Neural crest cell (in vitro differentiated cells): ENCODE data around the gene SMIM24. TPM values are rescaled to one million over a fixed set of nuclear protein-coding genes. Genes with fewer than 3 reads are reported as not detected.

Experiments
- DNase-seq: peaks from one replicate; pipeline ENCODE4 v3.0.0; 2021; ENCODE audit warnings: low read depth, mixed read lengths, low spot score
- H3K27ac Mint-ChIP-seq: one replicate; pipeline ENCODE4 v1.8.0; 2021; ENCODE audit warnings: mild to moderate bottlenecking, mixed read lengths; ENCODE audit not compliant: unreplicated experiment
- H3K27me3 Mint-ChIP-seq: 2 replicates; pipeline ENCODE4 v1.8.0; 2021; ENCODE audit warnings: low read depth, mild to moderate bottlenecking, mixed read lengths
- H3K36me3 Mint-ChIP-seq: 2 replicates; pipeline ENCODE4 v1.8.0; 2021; ENCODE audit warnings: low read depth, mild to moderate bottlenecking, mixed read lengths
- H3K4me1 Mint-ChIP-seq: 2 replicates; pipeline ENCODE4 v1.8.0; 2021; ENCODE audit warnings: mixed read lengths
- H3K4me3 Mint-ChIP-seq: one replicate; pipeline ENCODE4 v1.8.0; 2021; ENCODE audit warnings: mild to moderate bottlenecking, mixed read lengths
- H3K9me3 Mint-ChIP-seq: 2 replicates; pipeline ENCODE4 v1.8.0; 2021; ENCODE audit warnings: mixed read lengths
- CTCF ChIP-seq: fragments of 200-600 bp; sonication (generic); conservative IDR thresholded peaks from 2 replicates; pipeline ENCODE4 v1.5.0; 2021; ENCODE audit warnings: antibody characterized with exemption, mild to moderate bottlenecking
- total RNA-seq: library from RNA; stranded (reverse); gene quantifications from 2 replicates; pipeline ENCODE4 v1.2.1, GENCODE V29; 2021

SMIM24 gene
- total RNA-seq, 1 donor from 2014 or later = not detected

- Mint-ChIP-seq H3K4me1 (no peaks in the 10 kb centered on the region), H3K27me3 (no peaks in the 10 kb centered on the region)
These were observed 42.4 kb upstream of the SMIM24 start for GRCh38 chr19:3522421-3523360.

GRCh38 chr19:3521104-3521445, 40.8 kb upstream of the SMIM24 start:
- H3K4me3 Mint-ChIP-seq = no peak overlapping the region
- H3K4me1 Mint-ChIP-seq = no peaks in the 10 kb centered on the region
- H3K9me3 Mint-ChIP-seq = no peaks in the 10 kb centered on the region
- H3K27ac Mint-ChIP-seq = peak overlapping the region; percentile 13
- DNase-seq = no peak
- no peak for TF ChIP-seq CTCF
- H3K36me3 Mint-ChIP-seq = peaks cover 3% of the 10 kb centered on the region
- H3K27me3 Mint-ChIP-seq = no peaks in the 10 kb centered on the region

More at GRCh38 chr19:3522421-3523360, 42.4 kb upstream of the SMIM24 start:
- TF ChIP-seq CTCF = no peak
- H3K9me3 Mint-ChIP-seq = no peaks in the 10 kb centered on the region
- H3K27ac Mint-ChIP-seq = no peak overlapping the region
- H3K36me3 Mint-ChIP-seq = peaks cover 3% of the 10 kb centered on the region
- H3K4me3 Mint-ChIP-seq = no peak overlapping the region
- no peak for DNase-seq

- Mint-ChIP-seq H3K27ac (peak overlapping the region; percentile 13), H3K4me3 (no peak overlapping the region), H3K36me3 (peaks cover 3% of the 10 kb centered on the region), H3K27me3 (no peaks in the 10 kb centered on the region), H3K4me1 (no peaks in the 10 kb centered on the region), H3K9me3 (no peaks in the 10 kb centered on the region)
- TF ChIP-seq CTCF = peak; percentile 34
- DNase-seq = no peak
These were observed 40.1 kb upstream of the SMIM24 start for GRCh38 chr19:3520166-3521103.

- Mint-ChIP-seq H3K36me3 (peaks cover 3% of the 10 kb centered on the region), H3K4me1 (no peaks in the 10 kb centered on the region), H3K4me3 (no peak overlapping the region), H3K27me3 (no peaks in the 10 kb centered on the region), H3K27ac (no peak overlapping the region), H3K9me3 (no peaks in the 10 kb centered on the region)
- DNase-seq = no peak
- TF ChIP-seq CTCF = no peak
These were observed 38.8 kb upstream of the SMIM24 start for GRCh38 chr19:3519126-3519525.

GRCh38 chr19:3518659-3519058, 38.3 kb upstream of the SMIM24 start:
- H3K9me3 Mint-ChIP-seq = no peaks in the 10 kb centered on the region
- no peak for DNase-seq
- H3K36me3 Mint-ChIP-seq = peaks cover 3% of the 10 kb centered on the region
- H3K27ac Mint-ChIP-seq = no peak overlapping the region
- no peaks in the 10 kb centered on the region for H3K4me1 Mint-ChIP-seq
- H3K4me3 Mint-ChIP-seq = no peak overlapping the region
- no peaks in the 10 kb centered on the region for H3K27me3 Mint-ChIP-seq
- no peak for TF ChIP-seq CTCF
